GM13976 (cell line): ENCODE results near the gene SFMBT2.
"Not testable (repeated sequence)": the region's sequence is repeated elsewhere in the genome, so short reads cannot be mapped to it uniquely, and the experiment has no call there.

Source experiments
- DNase-seq: peaks from one replicate; pipeline ENCODE4 v3.0.0; 2012; ENCODE audit warnings: low spot score
- in situ Hi-C: fragments of 300-500 bp; cut with MboI; formaldehyde crosslinking; loops from one replicate; pipeline ENCODE4 v1.12.0; 2022; ENCODE audit warnings: low sequenced_read_pairs, mixed read lengths, inconsistent platforms; ENCODE audit not compliant: unreplicated experiment
- TF ChIP-seq, protein P1 (sequence below): IDR thresholded peaks from 2 replicates; pipeline ENCODE4 v1.5.1; 2012; ENCODE audit warnings: borderline replicate concordance, mild to moderate bottlenecking; ENCODE audit not compliant: insufficient read depth; ENCODE audit errors: extremely low read depth, missing control alignments, control extremely low read depth

SFMBT2 gene

DNA sequence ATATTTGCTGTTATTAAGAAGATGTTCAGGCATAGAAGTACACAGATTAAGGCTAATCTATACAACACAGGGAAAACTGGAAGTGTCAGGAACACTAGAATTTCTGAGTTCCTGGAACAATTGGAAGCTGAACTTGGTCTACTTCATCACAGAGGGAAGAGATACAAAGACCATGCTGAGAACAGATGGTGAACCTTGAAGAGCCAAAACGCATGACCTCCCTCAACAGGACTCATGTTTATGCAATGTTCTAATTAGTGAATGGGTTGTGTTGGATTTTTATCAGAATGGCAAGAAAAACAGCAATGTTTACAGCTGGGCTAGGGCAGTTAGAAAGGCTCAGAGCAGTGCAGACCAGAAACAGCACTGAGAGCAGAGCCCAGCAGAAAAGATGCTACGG lies 94.9 kb downstream of the SFMBT2 start:
- in situ Hi-C loops, result no loop called here
- TF ChIP-seq, protein P1, sequence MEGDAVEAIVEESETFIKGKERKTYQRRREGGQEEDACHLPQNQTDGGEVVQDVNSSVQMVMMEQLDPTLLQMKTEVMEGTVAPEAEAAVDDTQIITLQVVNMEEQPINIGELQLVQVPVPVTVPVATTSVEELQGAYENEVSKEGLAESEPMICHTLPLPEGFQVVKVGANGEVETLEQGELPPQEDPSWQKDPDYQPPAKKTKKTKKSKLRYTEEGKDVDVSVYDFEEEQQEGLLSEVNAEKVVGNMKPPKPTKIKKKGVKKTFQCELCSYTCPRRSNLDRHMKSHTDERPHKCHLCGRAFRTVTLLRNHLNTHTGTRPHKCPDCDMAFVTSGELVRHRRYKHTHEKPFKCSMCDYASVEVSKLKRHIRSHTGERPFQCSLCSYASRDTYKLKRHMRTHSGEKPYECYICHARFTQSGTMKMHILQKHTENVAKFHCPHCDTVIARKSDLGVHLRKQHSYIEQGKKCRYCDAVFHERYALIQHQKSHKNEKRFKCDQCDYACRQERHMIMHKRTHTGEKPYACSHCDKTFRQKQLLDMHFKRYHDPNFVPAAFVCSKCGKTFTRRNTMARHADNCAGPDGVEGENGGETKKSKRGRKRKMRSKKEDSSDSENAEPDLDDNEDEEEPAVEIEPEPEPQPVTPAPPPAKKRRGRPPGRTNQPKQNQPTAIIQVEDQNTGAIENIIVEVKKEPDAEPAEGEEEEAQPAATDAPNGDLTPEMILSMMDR, result no peak

GRCh38 chr10:7314170-7314569 lies 96.7 kb downstream of the SFMBT2 start:
- no peak for DNase-seq
- in situ Hi-C loops, result no loop called here
- TF ChIP-seq, protein P1, result no peak

More for the DNA sequence above, 94.9 kb downstream of the SFMBT2 start:
- no peak for DNase-seq

DNA sequence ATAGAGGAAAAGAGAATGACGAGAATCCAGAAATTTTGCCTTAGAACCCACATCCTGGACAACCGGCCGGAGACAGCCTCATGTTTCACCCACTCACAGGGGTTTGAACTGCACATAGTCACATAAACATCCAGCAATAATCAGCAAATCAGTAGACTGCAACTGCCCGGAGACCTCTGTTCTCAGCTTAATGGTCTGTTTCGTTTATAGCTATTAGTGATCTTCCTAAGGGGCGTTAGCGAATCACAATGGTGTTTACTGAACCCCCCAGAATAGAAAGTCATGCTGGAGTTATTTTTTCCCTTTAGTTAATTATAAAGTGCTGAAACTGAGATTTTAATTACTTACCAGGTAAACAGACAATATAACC lies 98.4 kb downstream of the SFMBT2 start:
- TF ChIP-seq, protein P1, result no peak
- in situ Hi-C loops, result no loop called here
- no peak for DNase-seq

GRCh38 chr10:7311850-7312487 lies 98.9 kb downstream of the SFMBT2 start:
- in situ Hi-C loops, DNase-seq: not testable (repeated sequence)

- in situ Hi-C loops, result no loop called here
- TF ChIP-seq, protein P1, result no peak
- DNase-seq, result no peak
Measured at GRCh38 chr10:7311218-7311849, 99.5 kb downstream of the SFMBT2 start.

DNA sequence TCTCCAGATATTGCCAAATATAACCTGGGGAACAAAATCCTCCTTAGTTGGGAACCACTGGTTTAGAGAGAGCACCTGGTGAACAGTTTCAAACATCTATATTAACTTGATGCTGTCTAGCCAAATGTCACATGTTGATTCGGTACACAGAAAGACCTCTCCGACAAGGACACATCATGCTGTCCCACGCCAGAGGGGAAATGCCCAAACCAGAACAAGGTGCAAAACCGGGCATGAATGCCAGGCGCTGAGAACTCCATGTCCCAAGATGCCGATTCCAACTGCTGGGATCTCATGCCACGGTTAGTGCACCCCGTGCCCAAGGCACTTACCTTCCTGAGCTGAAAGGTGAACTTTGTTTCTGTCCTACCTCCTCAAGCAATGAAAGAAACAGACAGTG lies 100.8 kb downstream of the SFMBT2 start:
- no peak for DNase-seq
- in situ Hi-C loops, result no loop called here
- TF ChIP-seq, protein P1, result no peak

- DNase-seq, result no peak
- TF ChIP-seq, protein P1, result no peak
- in situ Hi-C loops, result no loop called here
Measured at GRCh38 chr10:7308826-7309225, 102.0 kb downstream of the SFMBT2 start.
